GM21576 (cell line): ENCODE measurements around the gene MANF.

Source experiments
- ATAC-seq: cut with Tn5 transposase; IDR thresholded peaks from one replicate; pipeline ENCODE4 v1.9.1; 2021; ENCODE audit warnings: mild to moderate bottlenecking, moderate library complexity; ENCODE audit not compliant: unreplicated experiment

Gene MANF

GRCh38 chr3:51429138-51429537 is 44.0 kb downstream of the MANF start:
- no peak for ATAC-seq

- no peak for ATAC-seq
Measured at GRCh38 chr3:51434110-51434509, 49.0 kb downstream of the MANF start.

GRCh38 chr3:51434746-51435327 is 49.7 kb downstream of the MANF start:
- no peak for ATAC-seq

GRCh38 chr3:51436998-51437639 is 52.0 kb downstream of the MANF start:
- ATAC-seq = no peak
